OCI-LY3 (cell line): ENCODE results near the gene SAMD9.
A peak's percentile ranks its signal among the peaks of the same experiment; 100 is the strongest.

Experiments
- H2AFZ ChIP-seq: fragments of 200-600, 300-600 bp; shearing (Covaris generic); 2 replicates; pipeline ENCODE4 v1.6.0; 2014; ENCODE audit warnings: antibody characterized with exemption, low read depth, low read length
- H3K27ac ChIP-seq: fragments of 200-600, 300-600 bp; sonication (generic); 2 replicates; pipeline ENCODE4 v1.5.1; 2014; ENCODE audit warnings: mild to moderate bottlenecking, low read length, moderate library complexity, mixed read lengths
- H3K27me3 ChIP-seq: fragments of 200-600, 300-600 bp; sonication (generic); 2 replicates; pipeline ENCODE4 v1.6.1; 2014; ENCODE audit warnings: low read depth, low read length, mixed read lengths
- H3K36me3 ChIP-seq: fragments of 200-600, 300-600 bp; sonication (generic); replicated peaks from 2 replicates; pipeline ENCODE3; 2014; ENCODE audit warnings: low read depth, low read length, mixed read lengths
- H3K4me1 ChIP-seq: fragments of 300-600, 200-600 bp; sonication (generic); 2 replicates; pipeline ENCODE4 v1.6.1; 2014; ENCODE audit warnings: low read length, mixed read lengths
- H3K4me2 ChIP-seq: fragments of 200-600, 300-600 bp; sonication (generic); 2 replicates; pipeline ENCODE4 v1.6.1; 2014; ENCODE audit warnings: low read length, mixed read lengths
- H3K4me3 ChIP-seq: fragments of 300-600, 200-600 bp; sonication (generic); 2 replicates; pipeline ENCODE4 v1.5.1; 2014; ENCODE audit warnings: antibody characterized with exemption, mild to moderate bottlenecking, low read length, moderate library complexity
- H3K79me2 ChIP-seq: fragments of 300-600, 200-600 bp; shearing (Covaris generic); 2 replicates; pipeline ENCODE4 v1.6.1; 2014; ENCODE audit warnings: mild to moderate bottlenecking, low read length, mixed read lengths
- H3K9ac ChIP-seq: fragments of 300-600, 200-600 bp; shearing (Covaris generic); 2 replicates; pipeline ENCODE4 v1.6.0; 2014; ENCODE audit warnings: mild to moderate bottlenecking, low read length, moderate library complexity
- H3K9me3 ChIP-seq: fragments of 200-600, 300-600 bp; shearing (Covaris generic); 2 replicates; pipeline ENCODE4 v1.6.1; 2014; ENCODE audit warnings: low read length, mixed read lengths; ENCODE audit not compliant: insufficient read depth
- H4K20me1 ChIP-seq: fragments of 200-600, 300-600 bp; sonication (generic); 2 replicates; pipeline ENCODE4 v1.6.1; 2016; ENCODE audit warnings: low read length, mixed read lengths; ENCODE audit not compliant: insufficient read depth
- CTCF ChIP-seq: fragments of 200-600, 300-600 bp; sonication (generic); IDR thresholded peaks from 2 replicates; pipeline ENCODE4 v1.5.1; 2014; ENCODE audit warnings: antibody characterized with exemption, low read length, low read depth
- EZH2phosphoT487 ChIP-seq: fragments of 200-600 bp; shearing (Covaris generic); IDR thresholded peaks from 2 replicates; pipeline ENCODE4 v1.6.1; 2018; ENCODE audit warnings: antibody characterized with exemption, mixed run types, low read depth

SAMD9 gene

GRCh38 chr7:93148727-93149126 lies 30.9 kb upstream of the SAMD9 start:
- Histone ChIP-seq H3K27me3 (no peaks in the 10 kb centered on the region), H3K4me3 (peak overlapping the region; percentile 78), H3K27ac (peak overlapping the region; percentile 73), H4K20me1 (no peaks in the 10 kb centered on the region), H3K36me3 (peaks cover 20% of the 10 kb centered on the region), H3K4me2 (peak overlapping the region; percentile 92), H3K9ac (peak overlapping the region; percentile 72), H3K4me1 (peaks cover 67% of the 10 kb centered on the region), H3K79me2 (peaks cover 15% of the 10 kb centered on the region), H3K9me3 (no peaks in the 10 kb centered on the region), H2AFZ (peak overlapping the region; percentile 61)
- TF ChIP-seq CTCF (no peak), EZH2phosphoT487 (no peak)

GRCh38 chr7:93148144-93148543 lies 30.4 kb upstream of the SAMD9 start, which contains the start of gene SAMD9L:
TSS of gene SAMD9L (minus strand) at chr7:93148385. CDS start at chr7:93135971, 12,414 bp downstream.
- H3K27me3 ChIP-seq = no peaks in the 10 kb centered on the region
- peaks cover 15% of the 10 kb centered on the region for H3K79me2 ChIP-seq
- H2AFZ ChIP-seq = peak within 1 kb of the TSS; percentile 61
- H3K4me3 ChIP-seq = peak within 1 kb of the TSS; percentile 78
- no peaks in the 10 kb centered on the region for H4K20me1 ChIP-seq
- H3K36me3 ChIP-seq = peaks cover 26% of the 10 kb centered on the region
- H3K4me1 ChIP-seq = peaks cover 66% of the 10 kb centered on the region
- peak within 1 kb of the TSS; percentile 73 for H3K27ac ChIP-seq
- H3K4me2 ChIP-seq = peak within 1 kb of the TSS; percentile 92
- H3K9me3 ChIP-seq = no peaks in the 10 kb centered on the region
- H3K9ac ChIP-seq = peak within 1 kb of the TSS; percentile 72
- no peak for TF ChIP-seq EZH2phosphoT487
- TF ChIP-seq CTCF = no peak

- Histone ChIP-seq H3K4me2 (peak overlapping the region; percentile 92), H3K27ac (peak overlapping the region; percentile 73), H3K79me2 (peaks cover 15% of the 10 kb centered on the region), H3K9me3 (no peaks in the 10 kb centered on the region), H2AFZ (no peak overlapping the region; the same call in 1 of the 2 replicates), H3K4me3 (peak overlapping the region; percentile 78), H3K27me3 (no peaks in the 10 kb centered on the region), H3K36me3 (peaks cover 33% of the 10 kb centered on the region), H3K9ac (peak overlapping the region; percentile 72), H4K20me1 (no peaks in the 10 kb centered on the region), H3K4me1 (peaks cover 59% of the 10 kb centered on the region)
- TF ChIP-seq CTCF (no peak), EZH2phosphoT487 (no peak)
These were observed 29.6 kb upstream of the SAMD9 start for GRCh38 chr7:93147363-93147762.

GRCh38 chr7:93146472-93147141 lies 28.8 kb upstream of the SAMD9 start:
- peak overlapping the region; percentile 78 for H3K4me3 ChIP-seq
- peaks cover 59% of the 10 kb centered on the region for H3K4me1 ChIP-seq
- H2AFZ ChIP-seq = peak overlapping the region; percentile 49
- H3K79me2 ChIP-seq = peaks cover 15% of the 10 kb centered on the region
- no peaks in the 10 kb centered on the region for H4K20me1 ChIP-seq
- peak overlapping the region; percentile 72 for H3K9ac ChIP-seq
- TF ChIP-seq EZH2phosphoT487 (no peak), CTCF (no peak)
- H3K27ac ChIP-seq = peak overlapping the region; percentile 73
- H3K4me2 ChIP-seq = peak overlapping the region; percentile 92
- peaks cover 40% of the 10 kb centered on the region for H3K36me3 ChIP-seq
- no peaks in the 10 kb centered on the region for H3K9me3 ChIP-seq
- H3K27me3 ChIP-seq = no peaks in the 10 kb centered on the region
